Nephron progenitor cell (in vitro differentiated cells): ENCODE results near the gene P2RY6.

Source experiments
- DNase-seq: peaks from one replicate; pipeline ENCODE4 v3.0.0; 2021
- H3K27ac Mint-ChIP-seq: 2 replicates; pipeline ENCODE4 v1.8.0; 2021; ENCODE audit warnings: mild to moderate bottlenecking, moderate library complexity, mixed read lengths
- H3K27me3 Mint-ChIP-seq: 2 replicates; pipeline ENCODE4 v1.8.0; 2021; ENCODE audit warnings: mild to moderate bottlenecking, low read depth, mixed read lengths; ENCODE audit not compliant: poor library complexity
- H3K36me3 Mint-ChIP-seq: 2 replicates; pipeline ENCODE4 v1.8.0; 2021; ENCODE audit warnings: low read depth, mixed read lengths
- H3K4me1 Mint-ChIP-seq: 2 replicates; pipeline ENCODE4 v1.8.0; 2021; ENCODE audit warnings: mixed read lengths
- H3K4me3 Mint-ChIP-seq: 2 replicates; pipeline ENCODE4 v1.8.0; 2021; ENCODE audit warnings: mild to moderate bottlenecking, moderate library complexity, mixed read lengths
- H3K9me3 Mint-ChIP-seq: 2 replicates; pipeline ENCODE4 v1.8.0; 2021; ENCODE audit warnings: mild to moderate bottlenecking, moderate library complexity, mixed read lengths
- TF ChIP-seq, protein P1 (sequence below): fragments of 200-600 bp; sonication (generic); IDR thresholded peaks from 2 replicates; pipeline ENCODE4 v1.5.0; 2021; ENCODE audit warnings: antibody characterized with exemption

P2RY6 gene

DNA sequence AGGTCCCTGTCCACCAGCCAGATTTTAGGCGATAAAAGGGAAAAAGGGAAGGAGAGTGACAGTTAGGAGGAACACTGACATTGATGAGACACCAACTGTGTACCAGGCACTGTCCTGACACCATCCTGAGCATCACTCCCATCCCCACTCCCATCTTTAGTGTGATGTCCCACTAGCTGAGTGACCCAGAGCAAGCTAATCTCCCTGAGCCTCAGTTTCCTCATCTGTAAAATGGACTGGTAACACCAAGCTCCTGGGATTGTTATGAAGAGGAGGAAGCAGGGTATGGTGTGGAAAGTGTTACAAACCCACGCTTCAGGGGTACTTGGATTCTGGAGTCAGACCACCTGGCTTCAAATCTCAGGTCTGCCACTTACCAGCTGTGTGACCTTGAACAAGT lies 8.5 kb upstream of the P2RY6 start:
- Mint-ChIP-seq H3K27ac (no peak overlapping the region), H3K4me1 (peaks cover 20% of the 10 kb centered on the region), H3K9me3 (peaks cover 3% of the 10 kb centered on the region), H3K27me3 (peaks cover 61% of the 10 kb centered on the region), H3K36me3 (no peaks in the 10 kb centered on the region), H3K4me3 (no peak overlapping the region)
- DNase-seq = peak; percentile 0
- TF ChIP-seq, protein P1, sequence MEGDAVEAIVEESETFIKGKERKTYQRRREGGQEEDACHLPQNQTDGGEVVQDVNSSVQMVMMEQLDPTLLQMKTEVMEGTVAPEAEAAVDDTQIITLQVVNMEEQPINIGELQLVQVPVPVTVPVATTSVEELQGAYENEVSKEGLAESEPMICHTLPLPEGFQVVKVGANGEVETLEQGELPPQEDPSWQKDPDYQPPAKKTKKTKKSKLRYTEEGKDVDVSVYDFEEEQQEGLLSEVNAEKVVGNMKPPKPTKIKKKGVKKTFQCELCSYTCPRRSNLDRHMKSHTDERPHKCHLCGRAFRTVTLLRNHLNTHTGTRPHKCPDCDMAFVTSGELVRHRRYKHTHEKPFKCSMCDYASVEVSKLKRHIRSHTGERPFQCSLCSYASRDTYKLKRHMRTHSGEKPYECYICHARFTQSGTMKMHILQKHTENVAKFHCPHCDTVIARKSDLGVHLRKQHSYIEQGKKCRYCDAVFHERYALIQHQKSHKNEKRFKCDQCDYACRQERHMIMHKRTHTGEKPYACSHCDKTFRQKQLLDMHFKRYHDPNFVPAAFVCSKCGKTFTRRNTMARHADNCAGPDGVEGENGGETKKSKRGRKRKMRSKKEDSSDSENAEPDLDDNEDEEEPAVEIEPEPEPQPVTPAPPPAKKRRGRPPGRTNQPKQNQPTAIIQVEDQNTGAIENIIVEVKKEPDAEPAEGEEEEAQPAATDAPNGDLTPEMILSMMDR = no peak

DNA sequence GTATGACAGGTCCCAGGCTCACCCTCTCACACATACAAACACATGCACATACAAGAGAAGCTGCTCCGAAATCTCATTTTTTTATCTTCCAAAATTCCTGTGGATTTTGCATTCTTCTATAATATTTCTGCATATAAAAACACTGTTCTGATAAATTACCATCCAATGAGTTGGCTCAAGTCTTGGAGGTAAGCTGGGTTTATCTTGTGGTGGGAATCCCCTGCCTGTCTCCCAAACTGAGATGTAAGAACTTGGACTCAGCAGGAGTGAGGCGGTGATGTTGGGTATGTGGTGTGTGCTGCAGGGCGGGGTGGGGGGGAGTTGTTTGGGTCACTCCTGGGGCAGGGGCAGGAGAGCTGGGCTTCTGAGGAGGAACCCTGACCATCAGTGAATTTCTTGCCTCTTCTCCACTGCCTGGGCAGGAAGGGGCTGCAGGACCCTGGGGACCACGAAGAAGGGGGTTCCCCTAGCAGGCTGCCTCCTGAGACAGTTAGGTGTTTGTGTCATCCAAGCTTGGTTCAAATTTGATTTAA lies 6.8 kb upstream of the P2RY6 start:
- Mint-ChIP-seq H3K4me3 (no peak overlapping the region), H3K36me3 (no peaks in the 10 kb centered on the region), H3K27me3 (peaks cover 64% of the 10 kb centered on the region), H3K9me3 (peaks cover 3% of the 10 kb centered on the region), H3K27ac (no peak overlapping the region), H3K4me1 (peaks cover 11% of the 10 kb centered on the region)
- DNase-seq = no peak
- TF ChIP-seq, protein P1 = no peak

DNA sequence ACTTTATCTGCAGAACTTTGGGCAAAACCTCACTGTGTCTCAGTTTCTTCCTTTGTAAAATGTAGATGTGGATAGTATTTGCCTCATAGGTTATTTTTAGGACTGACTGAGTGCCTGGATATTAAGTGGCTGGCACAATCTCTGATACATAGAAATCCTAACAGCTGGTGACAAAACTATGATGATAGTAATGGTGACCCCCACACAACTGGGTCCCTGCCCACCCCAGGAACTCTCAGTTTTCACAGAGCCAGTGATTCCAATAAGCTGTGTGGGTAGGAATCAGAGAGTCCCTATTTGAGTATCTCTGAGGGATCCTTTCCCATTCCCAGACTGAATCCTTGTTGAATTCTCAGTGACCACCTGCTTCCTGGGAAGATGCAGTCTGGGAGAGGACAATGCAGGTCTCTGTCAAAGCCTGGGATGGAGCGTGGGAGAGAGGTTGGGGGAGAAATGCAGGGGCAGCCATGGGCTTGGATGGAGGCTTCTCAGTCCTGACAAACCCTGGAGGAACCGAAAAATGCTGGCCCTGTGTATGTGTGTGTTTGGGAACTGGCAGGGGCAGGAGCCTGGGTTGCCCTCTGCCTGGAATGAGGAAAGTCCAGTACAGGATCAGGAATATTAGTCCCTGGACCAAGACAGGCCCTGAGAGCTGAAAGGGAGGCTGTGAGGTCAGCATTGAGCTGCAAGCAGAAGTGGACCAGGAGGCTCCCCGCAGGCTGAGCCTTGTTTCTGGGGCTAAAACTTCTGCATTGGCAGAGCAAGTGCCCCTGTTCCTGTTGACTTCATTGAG lies 6.1 kb upstream of the P2RY6 start:
- Mint-ChIP-seq H3K4me1 (peaks cover 15% of the 10 kb centered on the region), H3K27me3 (peaks cover 65% of the 10 kb centered on the region), H3K36me3 (no peaks in the 10 kb centered on the region), H3K9me3 (peaks cover 3% of the 10 kb centered on the region), H3K4me3 (no peak overlapping the region), H3K27ac (no peak overlapping the region)
- TF ChIP-seq, protein P1 = no peak
- peak; percentile 0 for DNase-seq

DNA sequence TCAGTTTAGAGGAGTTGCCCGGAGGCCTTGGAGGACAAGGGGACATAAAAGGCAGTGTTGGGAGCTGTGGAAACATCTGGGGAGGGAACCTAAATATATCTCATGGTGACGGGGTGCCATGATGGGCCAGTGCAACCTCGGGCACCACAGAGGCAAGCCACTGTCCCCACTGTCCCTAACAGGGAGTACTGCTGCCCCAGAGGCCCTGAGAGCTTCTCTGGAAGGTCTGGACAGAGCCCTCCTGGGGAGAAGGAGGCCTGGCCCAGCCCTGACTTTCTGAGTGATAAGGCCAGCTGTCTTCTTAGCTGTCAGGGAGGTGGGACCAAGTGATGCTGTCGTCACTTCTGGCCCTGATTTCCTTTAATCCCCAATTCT lies 5.5 kb upstream of the P2RY6 start:
- Mint-ChIP-seq H3K27me3 (peaks cover 68% of the 10 kb centered on the region), H3K36me3 (no peaks in the 10 kb centered on the region), H3K9me3 (peaks cover 3% of the 10 kb centered on the region), H3K4me1 (peaks cover 21% of the 10 kb centered on the region), H3K27ac (no peak overlapping the region), H3K4me3 (no peak overlapping the region)
- TF ChIP-seq, protein P1 = no peak
- peak; percentile 0 for DNase-seq

DNA sequence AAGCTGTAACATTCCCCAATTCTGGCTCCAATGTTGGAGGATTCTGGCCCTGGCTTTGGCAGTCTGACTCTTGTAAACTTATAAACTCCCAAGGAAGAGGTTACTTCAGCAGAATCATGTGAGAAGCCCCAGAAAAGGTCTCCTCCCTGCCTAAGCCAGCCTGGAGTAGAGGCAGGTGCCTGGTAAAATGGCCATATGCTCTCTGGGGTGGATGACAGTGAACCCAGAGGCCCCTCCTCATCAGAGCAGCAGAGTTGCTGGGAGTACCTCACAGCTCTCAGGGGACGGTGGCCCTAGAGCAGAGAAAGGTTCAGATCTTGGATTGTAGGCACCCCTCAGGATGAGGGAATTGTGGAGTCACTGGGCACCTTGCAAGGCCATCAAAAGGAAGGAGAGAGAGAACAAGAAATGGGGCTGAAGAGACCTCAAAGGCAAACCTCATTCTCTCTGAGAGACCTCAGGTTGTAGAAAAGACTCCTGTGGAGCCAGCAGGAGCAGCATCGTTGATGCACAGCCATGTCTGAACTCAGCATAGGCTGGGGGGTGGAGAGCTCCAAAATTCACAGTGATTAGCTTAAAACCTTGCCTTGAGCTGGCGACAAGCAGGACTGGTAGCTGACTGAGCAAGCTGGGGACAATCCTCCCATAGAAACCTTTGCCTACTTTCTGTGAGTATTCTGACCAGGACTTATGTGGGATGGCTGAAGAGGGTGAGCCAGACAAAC lies 4.9 kb upstream of the P2RY6 start:
- Mint-ChIP-seq H3K4me1 (peaks cover 27% of the 10 kb centered on the region), H3K27me3 (peaks cover 63% of the 10 kb centered on the region), H3K9me3 (peaks cover 3% of the 10 kb centered on the region), H3K27ac (no peak overlapping the region), H3K36me3 (no peaks in the 10 kb centered on the region), H3K4me3 (no peak overlapping the region)
- DNase-seq = peak; percentile 0
- TF ChIP-seq, protein P1 = no peak
